D721Med (cell line): ENCODE measurements around the gene CHST3.

Experiments used
- DNase-seq: peaks from one replicate; pipeline ENCODE4 v3.0.0; 2011; ENCODE audit warnings: low spot score; ENCODE audit not compliant: insufficient read length
- FAIRE-seq: peaks from 2 replicates; lab custom pipeline; 2011; peaks lifted over from hg19 to GRCh38; lab: Jason Lieb, UNC
- CTCF ChIP-seq: IDR thresholded peaks from 2 replicates; pipeline ENCODE4 v1.5.1; 2012; ENCODE audit warnings: mild to moderate bottlenecking, control low read depth; ENCODE audit not compliant: insufficient read depth; ENCODE audit errors: missing control alignments

The CHST3 gene

GRCh38 chr10:71970869-71971268 lies 6.7 kb downstream of the CHST3 start:
- no peak for FAIRE-seq
- DNase-seq: no peak
- TF ChIP-seq CTCF: no peak

DNA sequence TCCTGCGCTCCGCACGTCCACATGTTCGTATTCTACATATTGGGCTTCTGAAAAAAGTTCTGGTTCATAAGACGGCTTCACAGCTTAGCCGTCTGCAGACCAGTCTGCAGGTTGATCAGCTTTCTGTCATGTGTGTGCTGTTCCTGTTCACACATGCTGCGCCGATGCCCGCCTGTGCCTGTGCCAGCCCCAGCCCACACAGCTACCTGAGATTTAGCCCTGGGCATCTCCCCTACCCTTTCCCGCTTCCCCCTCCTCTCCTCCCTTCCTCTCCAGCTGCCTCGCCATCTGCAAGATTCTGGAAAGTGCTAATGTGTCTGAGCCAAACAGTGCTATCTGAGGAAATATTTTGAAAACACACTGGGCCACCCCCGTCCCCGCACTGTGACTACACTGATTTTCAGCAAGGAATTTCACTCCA lies 7.1 kb downstream of the CHST3 start:
- no peak for TF ChIP-seq CTCF
- no peak for DNase-seq
- no peak for FAIRE-seq

GRCh38 chr10:71971769-71972555 lies 7.8 kb downstream of the CHST3 start:
- DNase-seq (no peak), FAIRE-seq (no peak)
- TF ChIP-seq CTCF: no peak

DNA sequence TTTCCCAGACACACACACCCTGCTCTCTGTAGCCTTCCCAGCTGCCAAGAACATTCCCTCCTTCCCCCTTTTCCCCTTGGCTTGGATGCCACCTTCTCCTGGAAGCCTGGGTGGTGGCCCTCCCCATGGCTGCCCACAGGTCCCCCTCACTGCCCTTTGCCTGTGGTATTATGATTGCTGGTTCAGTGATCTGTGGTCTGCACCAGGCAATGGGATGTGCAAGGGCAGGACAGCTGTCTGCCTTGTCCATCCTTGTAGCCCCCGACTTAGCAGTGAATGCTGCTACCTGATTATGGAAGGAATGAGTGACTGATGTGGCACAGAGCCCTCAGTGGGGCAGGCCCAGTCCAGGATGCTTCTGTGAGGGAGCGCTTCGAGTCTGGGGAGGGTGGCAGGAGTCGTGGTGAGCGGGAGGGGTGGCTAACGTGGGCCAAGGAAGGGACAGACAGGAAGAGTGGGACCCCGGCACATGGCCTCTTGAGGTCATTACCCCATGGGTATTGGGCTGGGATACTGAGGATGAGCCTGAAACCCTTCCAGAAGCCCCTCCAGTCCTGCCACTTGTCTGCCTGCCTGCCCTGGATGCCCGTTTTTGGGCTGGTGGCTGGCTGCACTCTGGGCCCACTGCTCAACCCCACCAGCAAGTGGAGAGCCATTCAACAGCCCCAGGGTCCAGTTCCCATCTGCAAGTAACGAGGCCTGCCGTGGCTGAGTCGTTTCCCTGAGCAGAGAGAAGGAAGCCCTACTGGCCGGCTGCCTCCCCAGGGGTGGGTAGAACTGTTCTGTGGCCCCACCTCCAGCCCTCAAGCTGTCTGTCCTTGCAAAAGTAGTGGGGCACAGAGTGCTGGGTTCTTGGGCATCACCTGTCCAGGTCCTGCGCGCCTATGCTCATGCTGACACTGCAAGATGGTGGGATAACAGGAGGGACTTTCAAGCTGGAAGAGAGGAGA lies 8.8 kb downstream of the CHST3 start:
- TF ChIP-seq CTCF: no peak
- DNase-seq: no peak
- FAIRE-seq: no peak

DNA sequence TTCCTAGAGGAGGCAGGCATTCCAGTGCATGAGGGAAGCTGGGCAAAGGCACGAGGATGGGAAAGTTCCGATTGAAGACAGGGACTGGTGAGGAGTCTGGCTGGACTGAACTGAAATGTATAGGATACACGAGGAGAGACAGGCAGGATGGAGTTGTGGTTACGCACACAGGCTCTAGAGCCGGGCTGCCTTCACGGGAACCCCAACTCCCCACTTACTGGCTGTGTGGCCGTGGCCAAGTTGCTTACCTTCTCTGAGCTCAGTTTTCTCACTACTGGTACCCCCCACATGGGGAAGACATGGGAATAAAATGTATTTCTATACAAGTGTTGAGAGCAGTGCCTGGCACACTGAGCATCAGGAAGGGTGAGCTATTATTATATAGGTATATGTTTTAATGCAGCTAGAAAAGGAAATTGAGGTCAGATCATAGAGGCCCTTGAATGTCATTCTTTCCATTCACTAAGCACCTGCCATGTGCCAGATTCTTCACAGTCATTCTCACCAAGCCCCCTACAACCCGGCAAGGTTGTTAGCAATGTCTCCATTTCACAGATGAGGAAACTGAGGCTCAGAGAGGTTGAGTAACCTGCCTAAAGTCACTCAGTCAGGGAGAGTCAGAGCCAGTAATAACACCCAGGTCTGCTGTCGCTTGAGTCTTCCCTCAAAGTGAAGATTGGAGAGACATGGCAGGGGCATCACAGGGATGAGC lies 9.7 kb downstream of the CHST3 start:
- no peak for TF ChIP-seq CTCF
- FAIRE-seq (no peak), DNase-seq (no peak)

GRCh38 chr10:71974489-71975021 lies 10.4 kb downstream of the CHST3 start:
- TF ChIP-seq CTCF: no peak
- DNase-seq: no peak
- FAIRE-seq: no peak
